Measurements from ENCODE around the gene YPEL2. TPM values are rescaled to one million over a fixed set of nuclear protein-coding genes. Genes with fewer than 3 reads are reported as not detected.
A peak's percentile ranks its signal among the peaks of the same experiment; 100 is the strongest.

Gene YPEL2
- polyA plus RNA-seq, 3 donors from 2014 or later = 5.6 to 13.0 (median 11.0) TPM

GRCh38 chr17:59369031-59369975, 37.8 kb downstream of the YPEL2 start:
- Mint-ChIP-seq H3K27ac (no peak overlapping the region), H3K4me1 (peaks cover 40 to 53% of the 10 kb centered on the region in 2 donors), H3K36me3 (no peaks in the 10 kb centered on the region), H3K9me3 (no peaks in the 10 kb centered on the region), H3K27me3 (ENCODE audit: low read depth in 3 of 3) (peaks cover under 1 to 7% (median 2%) of the 10 kb centered on the region in 3 donors), H3K4me3 (no peak overlapping the region)
- DNase-seq = no peak

GRCh38 chr17:59370593-59371299, 39.3 kb downstream of the YPEL2 start:
- Mint-ChIP-seq H3K4me1 (peaks cover 42 to 61% of the 10 kb centered on the region in 2 donors), H3K27ac (no peak overlapping the region), H3K9me3 (no peaks in the 10 kb centered on the region), H3K36me3 (no peaks in the 10 kb centered on the region), H3K27me3 (ENCODE audit: low read depth in 3 of 3) (peaks cover 2 to 7% (median 4%) of the 10 kb centered on the region in 3 donors), H3K4me3 (no peak overlapping the region)
- DNase-seq = no peak

DNA sequence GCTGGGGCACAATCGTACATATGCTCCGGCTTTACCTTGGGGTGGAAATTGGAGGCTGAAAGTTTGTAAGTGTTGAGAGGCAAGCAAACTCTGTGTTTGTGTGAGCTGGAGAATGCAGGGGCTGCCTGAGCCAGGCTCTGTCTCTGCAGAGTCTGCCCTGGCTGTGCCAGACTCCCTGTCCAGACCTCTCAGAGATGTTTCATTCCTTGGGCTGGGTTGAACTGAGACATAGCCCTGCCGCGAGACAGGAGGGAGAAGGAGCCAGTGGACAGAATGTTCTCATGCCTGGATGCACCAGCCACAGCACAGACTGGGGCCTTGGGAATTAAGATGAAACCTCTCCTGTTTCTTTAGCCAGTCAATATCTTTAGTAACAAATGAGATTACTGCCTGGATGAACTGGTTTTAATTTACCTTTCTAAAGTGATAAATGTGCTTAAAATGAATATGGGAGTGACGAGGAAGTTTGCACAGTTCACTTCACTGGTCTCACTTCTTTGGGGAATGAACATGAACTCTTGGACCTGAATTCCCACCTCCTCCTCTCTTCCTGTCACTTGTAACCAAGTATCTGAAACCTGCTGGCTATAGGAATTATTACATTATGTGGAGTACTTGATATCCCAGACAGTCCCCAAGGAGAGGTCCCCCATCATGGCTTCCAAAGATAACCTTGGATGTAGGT, 40.1 kb downstream of the YPEL2 start:
- peak overlapping the region in 1 of 5 donors; percentile 36 for H3K4me3 Mint-ChIP-seq
- peaks cover 46 to 69% of the 10 kb centered on the region in 2 donors for H3K4me1 Mint-ChIP-seq
- H3K9me3 Mint-ChIP-seq = no peaks in the 10 kb centered on the region

DNA sequence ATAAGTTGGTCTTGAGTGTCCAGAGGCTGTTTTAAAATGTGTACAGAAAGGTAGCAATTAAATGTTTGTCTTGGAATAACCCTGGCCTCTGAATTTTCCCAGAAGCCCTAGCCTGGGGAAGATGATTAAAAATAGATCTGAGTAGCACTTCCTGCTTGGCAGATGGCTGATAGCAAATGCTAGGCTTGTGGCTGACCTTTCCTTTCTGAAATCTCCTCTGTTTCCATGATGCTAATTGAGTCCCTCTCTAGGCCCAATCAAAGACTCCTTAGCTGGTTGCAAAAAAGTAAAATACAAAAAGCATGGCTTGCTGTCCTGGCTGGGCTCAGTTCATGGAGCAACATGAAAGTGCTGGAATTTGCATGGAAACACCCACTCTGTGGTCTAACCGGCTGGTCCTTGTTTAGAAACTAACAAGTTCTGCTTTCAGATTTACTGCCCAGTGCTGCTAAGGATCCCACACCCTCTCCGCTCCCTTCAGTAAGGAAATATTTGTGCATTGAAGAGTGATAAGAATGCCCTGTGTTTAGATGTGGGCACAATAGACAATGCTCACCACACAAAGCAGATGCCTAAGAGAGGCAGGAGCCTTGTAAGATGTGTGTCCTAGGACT, 40.8 kb downstream of the YPEL2 start:
- H3K36me3 Mint-ChIP-seq = no peaks in the 10 kb centered on the region
- peaks cover 46 to 68% of the 10 kb centered on the region in 2 donors for H3K4me1 Mint-ChIP-seq
- H3K27me3 Mint-ChIP-seq (ENCODE audit: low read depth in 3 of 3) = peaks cover 2 to 7% (median 4%) of the 10 kb centered on the region in 3 donors
- no peaks in the 10 kb centered on the region for H3K9me3 Mint-ChIP-seq
- H3K4me3 Mint-ChIP-seq = peak overlapping the region; percentile 2 to 36 (median 18)
- H3K27ac Mint-ChIP-seq = peak overlapping the region in 5 of 6 donors; percentile 11 to 81 (median 45)
- DNase-seq = no peak

More for the DNA sequence above, 40.1 kb downstream of the YPEL2 start:
- DNase-seq = no peak
- Mint-ChIP-seq H3K36me3 (no peaks in the 10 kb centered on the region), H3K27me3 (ENCODE audit: low read depth in 3 of 3) (peaks cover 2 to 7% (median 4%) of the 10 kb centered on the region in 3 donors), H3K27ac (peak overlapping the region in 4 of 6 donors; percentile 18 to 69 (median 48))

DNA sequence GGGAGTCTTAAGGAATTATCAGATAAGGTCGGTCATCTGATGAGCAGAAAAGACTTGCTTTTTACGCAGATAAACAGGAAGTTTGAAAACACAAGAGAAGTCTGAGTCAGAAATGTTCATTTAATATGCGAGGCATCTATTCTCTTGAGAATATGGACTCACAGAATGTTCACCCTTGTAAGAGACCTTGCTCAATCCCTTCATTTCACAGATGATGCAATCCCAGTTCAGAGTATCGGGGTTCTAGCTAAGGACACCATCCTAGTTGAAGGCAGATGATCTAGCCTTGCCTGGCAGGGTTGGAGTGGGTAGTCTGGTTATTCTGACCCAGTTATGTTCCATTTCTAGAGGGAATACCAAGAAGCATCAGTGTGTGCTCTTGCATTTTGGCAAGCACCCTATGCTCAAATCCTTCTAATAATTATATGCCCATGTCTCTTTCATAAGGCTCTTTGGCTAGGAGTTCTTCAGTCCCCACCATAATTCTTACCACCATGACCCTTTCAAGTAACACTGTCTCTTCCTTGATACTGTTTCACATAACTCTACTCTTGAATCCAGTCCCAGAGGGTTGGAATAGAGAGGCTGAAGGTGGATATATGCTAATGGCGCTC, 42.5 kb downstream of the YPEL2 start:
- no peaks in the 10 kb centered on the region for H3K36me3 Mint-ChIP-seq
- peaks cover 2 to 6% (median 4%) of the 10 kb centered on the region in 3 donors for H3K27me3 Mint-ChIP-seq (ENCODE audit: low read depth in 3 of 3)
- H3K27ac Mint-ChIP-seq = peak overlapping the region in 2 of 6 donors; percentile 23 to 62
- H3K4me3 Mint-ChIP-seq = no peak overlapping the region
- H3K4me1 Mint-ChIP-seq = peaks cover 47 to 57% of the 10 kb centered on the region in 2 donors
- DNase-seq = no peak
- no peaks in the 10 kb centered on the region for H3K9me3 Mint-ChIP-seq

DNA sequence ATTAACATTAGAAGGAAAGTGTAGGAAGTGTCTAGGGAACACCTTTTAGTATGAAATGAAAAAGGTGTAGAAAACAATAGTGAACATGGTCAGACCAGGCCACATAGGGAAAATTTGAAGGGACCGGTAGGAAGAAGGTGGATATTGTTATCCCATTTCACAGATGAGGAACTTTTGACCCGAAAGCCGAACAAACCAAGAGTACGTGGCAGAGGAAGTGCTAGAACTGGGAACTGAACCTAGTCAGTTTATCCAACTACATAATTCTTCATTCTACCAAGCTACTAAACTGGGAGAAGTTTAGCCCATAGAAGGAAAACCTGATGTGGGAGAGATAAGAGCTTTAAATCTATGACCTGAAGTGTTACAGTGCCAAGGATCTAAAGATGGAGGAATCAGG, 43.2 kb downstream of the YPEL2 start:
- no peaks in the 10 kb centered on the region for H3K9me3 Mint-ChIP-seq
- no peak for DNase-seq
- H3K4me3 Mint-ChIP-seq = no peak overlapping the region
- no peak overlapping the region for H3K27ac Mint-ChIP-seq
- no peaks in the 10 kb centered on the region for H3K36me3 Mint-ChIP-seq
- H3K27me3 Mint-ChIP-seq (ENCODE audit: low read depth in 3 of 3) = peaks cover 2 to 6% (median 4%) of the 10 kb centered on the region in 3 donors
- peaks cover 47 to 57% of the 10 kb centered on the region in 2 donors for H3K4me1 Mint-ChIP-seq

DNA sequence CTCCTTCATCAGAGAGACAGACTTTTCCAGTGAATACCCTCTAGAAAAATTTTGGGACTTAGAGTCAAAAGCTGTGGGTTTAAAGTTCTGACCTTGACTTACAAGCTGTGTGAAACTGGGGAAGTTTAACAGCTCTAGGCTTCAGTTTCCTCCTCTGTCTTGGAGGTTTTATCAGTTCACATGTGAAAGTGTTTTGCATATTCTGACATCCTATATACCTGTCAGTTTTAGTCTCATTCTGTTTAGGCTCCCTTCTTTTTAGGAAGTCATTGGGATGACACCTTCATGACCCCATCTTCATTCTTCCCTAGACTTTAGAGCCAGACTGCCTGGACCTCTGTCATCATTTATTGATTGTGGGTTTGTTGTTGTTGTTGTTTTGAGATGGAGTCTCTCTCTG, 44.4 kb downstream of the YPEL2 start:
- DNase-seq = no peak
- H3K27me3 Mint-ChIP-seq (ENCODE audit: low read depth in 3 of 3) = peaks cover 2 to 6% (median 4%) of the 10 kb centered on the region in 3 donors
- no peak overlapping the region for H3K4me3 Mint-ChIP-seq
- no peak overlapping the region for H3K27ac Mint-ChIP-seq
- H3K4me1 Mint-ChIP-seq = peaks cover 42 to 54% of the 10 kb centered on the region in 2 donors
- no peaks in the 10 kb centered on the region for H3K9me3 Mint-ChIP-seq
- no peaks in the 10 kb centered on the region for H3K36me3 Mint-ChIP-seq

GRCh38 chr17:59376506-59376905, 45.1 kb downstream of the YPEL2 start:
- H3K4me1 Mint-ChIP-seq = peaks cover 36 to 50% of the 10 kb centered on the region in 2 donors
- peaks cover under 1 to 4% (median 2%) of the 10 kb centered on the region in 3 donors for H3K27me3 Mint-ChIP-seq (ENCODE audit: low read depth in 3 of 3)
- H3K27ac Mint-ChIP-seq = no peak overlapping the region
- no peak overlapping the region for H3K4me3 Mint-ChIP-seq
- H3K9me3 Mint-ChIP-seq = no peaks in the 10 kb centered on the region
- DNase-seq = no peak
- H3K36me3 Mint-ChIP-seq = no peaks in the 10 kb centered on the region

- Mint-ChIP-seq H3K27ac (no peak overlapping the region), H3K4me1 (peaks cover 27 to 48% of the 10 kb centered on the region in 2 donors), H3K9me3 (no peaks in the 10 kb centered on the region), H3K4me3 (no peak overlapping the region), H3K36me3 (no peaks in the 10 kb centered on the region), H3K27me3 (ENCODE audit: low read depth in 3 of 3) (peaks cover 0 to 4% (median 2%) of the 10 kb centered on the region in 3 donors)
- no peak for DNase-seq
Observed at GRCh38 chr17:59377410-59377809, 46.0 kb downstream of the YPEL2 start.

- Mint-ChIP-seq H3K4me1 (peaks cover 16 to 35% of the 10 kb centered on the region in 2 donors), H3K4me3 (no peak overlapping the region), H3K27ac (no peak overlapping the region), H3K27me3 (ENCODE audit: low read depth in 3 of 3) (peaks cover 0 to 4% (median 0%) of the 10 kb centered on the region in 3 donors), H3K9me3 (no peaks in the 10 kb centered on the region), H3K36me3 (no peaks in the 10 kb centered on the region)
- DNase-seq = no peak
Observed at GRCh38 chr17:59378675-59379074, 47.2 kb downstream of the YPEL2 start.

- DNase-seq = no peak
- H3K27ac Mint-ChIP-seq = no peak overlapping the region
- H3K4me3 Mint-ChIP-seq = no peak overlapping the region
- H3K36me3 Mint-ChIP-seq = no peaks in the 10 kb centered on the region
- H3K27me3 Mint-ChIP-seq (ENCODE audit: low read depth in 3 of 3) = peaks cover 0 to 2% (median 0%) of the 10 kb centered on the region in 3 donors
- no peaks in the 10 kb centered on the region for H3K9me3 Mint-ChIP-seq
- H3K4me1 Mint-ChIP-seq = peaks cover 5 to 21% of the 10 kb centered on the region in 2 donors
Observed at GRCh38 chr17:59380474-59380873, 49.0 kb downstream of the YPEL2 start.

DNA sequence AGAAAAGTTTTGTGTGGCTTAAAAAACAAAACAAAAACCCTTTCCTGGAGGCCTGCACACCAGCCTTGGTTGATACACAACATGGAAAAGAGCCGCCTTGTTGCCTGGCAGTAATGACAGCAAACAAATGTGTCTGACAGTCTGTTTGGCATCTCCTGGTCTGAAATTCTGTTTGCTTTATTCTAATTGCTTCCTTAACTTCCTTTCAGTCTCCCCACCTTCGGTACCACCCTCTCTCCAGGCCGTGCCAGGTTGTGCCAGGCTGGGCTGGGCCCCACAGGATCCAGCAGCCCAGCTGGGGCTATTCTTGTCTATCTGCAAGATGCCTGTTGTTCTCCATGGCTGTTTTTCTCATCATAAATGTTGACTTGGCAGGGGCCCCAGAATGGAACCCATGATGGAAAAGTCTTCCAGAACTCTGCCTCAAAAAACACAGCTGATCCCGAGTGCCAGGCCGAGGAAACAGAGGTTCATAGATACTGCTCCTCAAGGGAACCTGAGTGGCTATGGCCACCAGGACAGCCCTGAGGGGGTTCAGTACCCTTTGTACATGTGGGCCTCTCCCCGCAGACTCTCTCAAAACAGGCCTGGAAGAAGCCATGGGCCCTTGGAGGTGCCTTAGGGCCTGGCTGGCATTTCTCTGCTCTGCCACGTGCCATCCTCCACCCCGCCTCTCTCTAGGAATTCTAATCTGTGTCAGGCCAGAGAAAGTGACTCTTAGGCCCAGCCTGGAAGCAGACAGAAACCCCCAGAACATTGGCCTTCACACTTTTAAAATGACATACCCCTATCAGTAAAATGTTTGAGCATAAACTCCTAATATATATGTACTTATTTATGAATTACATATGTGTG, 50.5 kb downstream of the YPEL2 start:
- Mint-ChIP-seq H3K27ac (peak overlapping the region in 1 of 6 donors; percentile 62), H3K36me3 (no peaks in the 10 kb centered on the region), H3K4me3 (no peak overlapping the region), H3K4me1 (peaks cover 1 to 9% of the 10 kb centered on the region in 2 donors), H3K9me3 (no peaks in the 10 kb centered on the region), H3K27me3 (ENCODE audit: low read depth in 3 of 3) (peaks cover 0 to 2% (median 0%) of the 10 kb centered on the region in 3 donors)
- no peak for DNase-seq
